Measurements from ENCODE around the gene KRT80.
A peak's percentile ranks its signal among the peaks of the same experiment; 100 is the strongest.

KRT80 gene

DNA sequence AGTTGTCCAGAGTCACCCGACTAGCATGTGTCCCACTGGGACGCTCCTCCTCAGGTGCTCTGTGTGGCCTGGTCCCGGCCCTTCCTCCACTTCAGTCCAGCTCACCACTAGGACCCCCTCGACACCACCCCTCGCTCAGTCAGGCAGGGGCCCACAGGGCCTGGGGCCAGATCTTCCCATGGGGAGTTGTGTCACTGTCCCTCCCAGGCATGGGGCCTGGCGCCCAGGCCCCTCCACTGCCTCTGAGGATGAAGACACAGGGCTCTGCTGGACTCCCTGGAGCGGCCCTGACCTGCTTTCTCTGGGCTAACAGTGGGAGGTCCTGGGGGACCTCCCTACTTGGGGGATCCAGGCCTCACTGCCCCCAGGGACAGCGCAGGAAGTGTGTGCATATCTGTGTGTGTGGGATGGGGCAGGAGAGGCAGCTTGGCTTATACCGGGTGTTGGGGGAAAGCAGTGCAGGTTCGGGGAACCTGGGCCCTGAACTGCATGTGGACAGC, 43.8 kb downstream of the KRT80 start:
- H3K27me3 ChIP-seq (ENCODE audit: insufficient read depth, low read length), result no peaks in the 10 kb centered on the region
- peak overlapping the region; percentile 69 for H4K8ac ChIP-seq (ENCODE audit: low read depth, low read length)
- H2BK120ac ChIP-seq (ENCODE audit: insufficient read depth, low read length, poor library complexity), result peak overlapping the region; percentile 92
- peak overlapping the region; percentile 86 for H2BK12ac ChIP-seq (ENCODE audit: low read length)
- peak overlapping the region; percentile 85 for H2AK5ac ChIP-seq (ENCODE audit: low read length)
- peaks cover 9% of the 10 kb centered on the region for H3K79me2 ChIP-seq (ENCODE audit: control insufficient read depth, insufficient read depth, low read length, poor library complexity)
- H4K91ac ChIP-seq (ENCODE audit: low read depth, low read length), result peak overlapping the region; percentile 97
- H2BK5ac ChIP-seq (ENCODE audit: low read depth, low read length, poor library complexity), result peak overlapping the region; percentile 57
- peak overlapping the region; percentile 65 for H3K18ac ChIP-seq (ENCODE audit: low read length)
- H3K4me1 ChIP-seq (ENCODE audit: control insufficient read depth in 1 of 2, insufficient read depth in 2 of 2, low read length in 2 of 2), result peaks cover 43 to 71% of the 10 kb centered on the region in 2 experiments
- H3K27ac ChIP-seq (ENCODE audit: low read depth, low read length), result peak overlapping the region; percentile 53
- peak overlapping the region; percentile 31 for H3K14ac ChIP-seq (ENCODE audit: low read length)
- WGBS (ENCODE audit: extremely low coverage, insufficient coverage, insufficient read length), result no CpG with 5 or more reads among the region's 10 CpGs
- H3K9me3 ChIP-seq (ENCODE audit: insufficient read depth, low read depth, low read length), result no peaks in the 10 kb centered on the region
- H3K9ac ChIP-seq (ENCODE audit: low read length), result no peak overlapping the region
- no peak overlapping the region for H3K23ac ChIP-seq (ENCODE audit: low read length)
- H2AFZ ChIP-seq (ENCODE audit: insufficient read depth, low read length, poor library complexity), result peak overlapping the region; percentile 9
- H3K4ac ChIP-seq (ENCODE audit: low read depth, low read length), result peak overlapping the region; percentile 53
- no peaks in the 10 kb centered on the region for H3K36me3 ChIP-seq (ENCODE audit: control insufficient read depth in 1 of 2, insufficient read depth in 2 of 2, low read length in 2 of 2)
- peaks cover 65% of the 10 kb centered on the region for H3K79me1 ChIP-seq (ENCODE audit: low read length)
- no peak overlapping the region for H3K4me2 ChIP-seq (ENCODE audit: low read length)
- no peak for DNase-seq
- H3K4me3 ChIP-seq (ENCODE audit: low read depth, low read length), result no peak overlapping the region
- H4K12ac ChIP-seq (ENCODE audit: low read depth, low read length), result peak overlapping the region; percentile 25

DNA sequence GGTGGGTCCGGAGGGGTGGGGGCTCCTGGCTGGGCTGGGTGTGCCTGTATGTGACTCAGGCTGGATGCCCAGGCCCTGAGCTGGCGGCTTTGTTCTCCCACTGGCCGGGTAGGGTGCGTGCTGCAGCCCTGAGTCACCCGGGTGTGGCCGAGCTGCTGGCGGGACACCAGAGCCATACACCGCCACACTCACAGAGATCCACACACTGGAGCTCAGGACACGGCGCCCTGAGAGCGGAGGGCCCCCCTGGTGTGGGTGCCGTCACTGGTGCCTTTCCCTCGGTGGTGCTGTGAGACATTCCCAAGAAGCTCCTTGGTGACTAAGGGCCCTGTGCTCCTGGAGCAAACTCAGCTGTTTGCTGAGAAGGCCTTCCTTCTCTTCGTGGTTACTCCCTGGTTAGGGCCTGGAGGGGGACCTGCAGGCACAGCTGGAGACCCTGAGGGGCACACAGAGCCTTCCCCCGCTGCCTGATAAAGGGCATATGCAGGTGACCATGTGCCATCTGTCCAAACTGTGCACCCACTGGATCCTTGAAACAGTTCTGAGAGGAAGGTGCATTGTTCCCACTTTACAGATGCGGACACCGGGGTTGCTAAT, 44.3 kb downstream of the KRT80 start:
- no peak overlapping the region for H3K4me2 ChIP-seq (ENCODE audit: low read length)
- peak overlapping the region; percentile 22 for H3K18ac ChIP-seq (ENCODE audit: low read length)
- H3K4me3 ChIP-seq (ENCODE audit: low read depth, low read length), result no peak overlapping the region
- H3K4me1 ChIP-seq (ENCODE audit: control insufficient read depth in 1 of 2, insufficient read depth in 2 of 2, low read length in 2 of 2), result peaks cover 43 to 70% of the 10 kb centered on the region in 2 experiments
- H2BK5ac ChIP-seq (ENCODE audit: low read depth, low read length, poor library complexity), result peak overlapping the region; percentile 50
- H3K79me2 ChIP-seq (ENCODE audit: control insufficient read depth, insufficient read depth, low read length, poor library complexity), result peaks cover 9% of the 10 kb centered on the region
- peak overlapping the region; percentile 19 for H2AFZ ChIP-seq (ENCODE audit: insufficient read depth, low read length, poor library complexity)
- peak overlapping the region; percentile 92 for H2BK120ac ChIP-seq (ENCODE audit: insufficient read depth, low read length, poor library complexity)
- H2BK12ac ChIP-seq (ENCODE audit: low read length), result peak overlapping the region; percentile 86
- H3K27me3 ChIP-seq (ENCODE audit: insufficient read depth, low read length), result no peaks in the 10 kb centered on the region
- H3K79me1 ChIP-seq (ENCODE audit: low read length), result peaks cover 62% of the 10 kb centered on the region
- peak overlapping the region; percentile 97 for H4K91ac ChIP-seq (ENCODE audit: low read depth, low read length)
- DNase-seq, result peak; percentile 99
- no peaks in the 10 kb centered on the region for H3K9me3 ChIP-seq (ENCODE audit: insufficient read depth, low read depth, low read length)
- no CpG with 5 or more reads among the region's 17 CpGs for WGBS (ENCODE audit: extremely low coverage, insufficient coverage, insufficient read length)
- peak overlapping the region; percentile 31 for H3K14ac ChIP-seq (ENCODE audit: low read length)
- no peak overlapping the region for H3K23ac ChIP-seq (ENCODE audit: low read length)
- peak overlapping the region; percentile 53 for H3K27ac ChIP-seq (ENCODE audit: low read depth, low read length)
- no peaks in the 10 kb centered on the region for H3K36me3 ChIP-seq (ENCODE audit: control insufficient read depth in 1 of 2, insufficient read depth in 2 of 2, low read length in 2 of 2)
- H3K4ac ChIP-seq (ENCODE audit: low read depth, low read length), result peak overlapping the region; percentile 53
- H4K12ac ChIP-seq (ENCODE audit: low read depth, low read length), result no peak overlapping the region
- H2AK5ac ChIP-seq (ENCODE audit: low read length), result peak overlapping the region; percentile 85
- peak overlapping the region; percentile 69 for H4K8ac ChIP-seq (ENCODE audit: low read depth, low read length)
- no peak overlapping the region for H3K9ac ChIP-seq (ENCODE audit: low read length)

DNA sequence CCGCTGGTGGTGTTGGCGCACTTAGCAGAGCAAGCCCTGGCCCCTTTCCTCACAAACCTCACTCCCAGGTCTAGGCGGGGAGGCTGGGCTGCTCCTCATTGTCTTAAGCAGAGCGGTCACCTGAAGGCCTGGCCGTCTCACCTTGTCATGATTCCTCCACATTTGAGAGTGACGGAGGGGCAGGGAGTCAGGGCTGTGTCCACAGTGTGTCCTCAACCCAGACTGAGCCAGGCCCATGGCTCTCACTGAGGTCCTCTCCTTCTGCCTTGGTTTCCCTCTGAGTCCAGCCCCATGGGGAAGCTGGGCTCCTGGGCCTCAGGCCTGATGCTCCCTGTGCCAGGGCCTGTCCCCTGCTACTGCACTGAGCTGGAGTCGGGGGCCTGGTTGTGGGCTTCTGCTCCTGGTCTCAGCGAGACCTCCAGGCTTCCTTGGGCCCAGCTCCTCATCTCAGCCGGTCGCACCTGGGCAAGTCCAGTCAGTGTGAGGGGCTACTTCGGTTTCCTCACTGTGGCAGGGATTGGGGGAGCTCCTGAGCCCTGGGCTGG, 44.9 kb downstream of the KRT80 start:
- Histone ChIP-seq H3K18ac (ENCODE audit: low read length) (peak overlapping the region; percentile 58), H2BK12ac (ENCODE audit: low read length) (peak overlapping the region; percentile 86), H4K12ac (ENCODE audit: low read depth, low read length) (peak overlapping the region; percentile 0), H2BK5ac (ENCODE audit: low read depth, low read length, poor library complexity) (peak overlapping the region; percentile 82), H3K4me1 (ENCODE audit: control insufficient read depth in 1 of 2, insufficient read depth in 2 of 2, low read length in 2 of 2) (peaks cover 43 to 66% of the 10 kb centered on the region in 2 experiments), H3K9me3 (ENCODE audit: insufficient read depth, low read depth, low read length) (no peaks in the 10 kb centered on the region), H3K36me3 (ENCODE audit: control insufficient read depth in 1 of 2, insufficient read depth in 2 of 2, low read length in 2 of 2) (no peaks in the 10 kb centered on the region), H3K4me2 (ENCODE audit: low read length) (no peak overlapping the region), H3K23ac (ENCODE audit: low read length) (no peak overlapping the region), H2BK120ac (ENCODE audit: insufficient read depth, low read length, poor library complexity) (peak overlapping the region; percentile 92), H3K79me2 (ENCODE audit: control insufficient read depth, insufficient read depth, low read length, poor library complexity) (peaks cover 9% of the 10 kb centered on the region), H3K27ac (ENCODE audit: low read depth, low read length) (peak overlapping the region; percentile 52), H3K14ac (ENCODE audit: low read length) (peak overlapping the region; percentile 87), H3K4ac (ENCODE audit: low read depth, low read length) (peak overlapping the region; percentile 3), H3K79me1 (ENCODE audit: low read length) (peaks cover 58% of the 10 kb centered on the region), H4K8ac (ENCODE audit: low read depth, low read length) (peak overlapping the region; percentile 67), H4K91ac (ENCODE audit: low read depth, low read length) (peak overlapping the region; percentile 97), H2AK5ac (ENCODE audit: low read length) (peak overlapping the region; percentile 84), H3K9ac (ENCODE audit: low read length) (no peak overlapping the region), H3K4me3 (ENCODE audit: low read depth, low read length) (no peak overlapping the region), H2AFZ (ENCODE audit: insufficient read depth, low read length, poor library complexity) (peak overlapping the region; percentile 13), H3K27me3 (ENCODE audit: insufficient read depth, low read length) (no peaks in the 10 kb centered on the region)
- no CpG with 5 or more reads among the region's 11 CpGs for WGBS (ENCODE audit: extremely low coverage, insufficient coverage, insufficient read length)
- DNase-seq, result peak; percentile 31 to 56

DNA sequence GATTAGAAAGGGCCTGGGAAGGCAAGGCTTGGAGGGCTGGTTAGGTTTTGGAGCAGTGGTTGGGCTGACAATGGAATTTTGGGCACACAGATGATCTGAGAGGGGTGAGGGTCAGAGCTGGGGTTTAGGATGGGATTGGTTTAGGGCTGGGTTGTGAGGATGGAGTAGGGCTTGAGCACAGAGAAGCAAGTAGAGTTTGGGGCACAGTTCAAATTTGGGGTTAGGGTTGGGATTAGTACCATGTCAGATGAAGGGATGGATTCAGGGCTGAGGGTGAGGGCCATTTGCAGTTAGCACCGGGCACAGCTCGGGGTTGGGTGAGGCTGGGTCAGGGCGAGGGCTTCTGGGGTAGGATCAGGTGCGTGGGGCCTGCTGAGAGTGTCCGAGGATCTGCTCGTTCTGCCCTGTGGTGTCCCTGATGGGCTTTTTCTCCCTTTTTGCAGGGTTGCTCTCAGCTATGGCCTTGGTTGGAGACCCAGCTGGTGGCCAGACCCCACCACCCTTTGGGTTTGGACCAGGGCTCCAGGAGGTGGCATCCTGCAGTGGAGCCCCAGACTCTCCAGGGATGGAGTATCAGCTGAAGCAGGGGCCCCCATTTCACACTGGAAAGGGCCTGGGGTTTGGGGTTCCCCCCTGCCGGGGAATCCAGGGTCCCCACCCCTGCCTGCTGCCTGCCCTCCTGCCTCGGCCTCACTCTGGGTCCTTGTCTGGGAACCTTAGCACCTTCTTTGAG, 45.6 kb downstream of the KRT80 start:
- H4K12ac ChIP-seq (ENCODE audit: low read depth, low read length), result peak overlapping the region; percentile 26
- no peaks in the 10 kb centered on the region for H3K36me3 ChIP-seq (ENCODE audit: control insufficient read depth in 1 of 2, insufficient read depth in 2 of 2, low read length in 2 of 2)
- H3K4me3 ChIP-seq (ENCODE audit: low read depth, low read length), result no peak overlapping the region
- H3K79me2 ChIP-seq (ENCODE audit: control insufficient read depth, insufficient read depth, low read length, poor library complexity), result peaks cover 9% of the 10 kb centered on the region
- peak overlapping the region; percentile 82 for H2BK5ac ChIP-seq (ENCODE audit: low read depth, low read length, poor library complexity)
- no peak for DNase-seq
- no peaks in the 10 kb centered on the region for H3K9me3 ChIP-seq (ENCODE audit: insufficient read depth, low read depth, low read length)
- peaks cover 56% of the 10 kb centered on the region for H3K79me1 ChIP-seq (ENCODE audit: low read length)
- WGBS (ENCODE audit: extremely low coverage, insufficient coverage, insufficient read length), result no CpG with 5 or more reads among the region's 8 CpGs
- H2AFZ ChIP-seq (ENCODE audit: insufficient read depth, low read length, poor library complexity), result peak overlapping the region; percentile 13
- no peaks in the 10 kb centered on the region for H3K27me3 ChIP-seq (ENCODE audit: insufficient read depth, low read length)
- peak overlapping the region; percentile 86 for H2BK12ac ChIP-seq (ENCODE audit: low read length)
- H3K23ac ChIP-seq (ENCODE audit: low read length), result no peak overlapping the region
- peak overlapping the region; percentile 84 for H2AK5ac ChIP-seq (ENCODE audit: low read length)
- peak overlapping the region; percentile 85 for H3K18ac ChIP-seq (ENCODE audit: low read length)
- H4K91ac ChIP-seq (ENCODE audit: low read depth, low read length), result peak overlapping the region; percentile 97
- H3K4me2 ChIP-seq (ENCODE audit: low read length), result no peak overlapping the region
- H2BK120ac ChIP-seq (ENCODE audit: insufficient read depth, low read length, poor library complexity), result peak overlapping the region; percentile 92
- H3K27ac ChIP-seq (ENCODE audit: low read depth, low read length), result peak overlapping the region; percentile 52
- H3K9ac ChIP-seq (ENCODE audit: low read length), result no peak overlapping the region
- H4K8ac ChIP-seq (ENCODE audit: low read depth, low read length), result peak overlapping the region; percentile 67
- peak overlapping the region; percentile 87 for H3K14ac ChIP-seq (ENCODE audit: low read length)
- peak overlapping the region; percentile 41 for H3K4ac ChIP-seq (ENCODE audit: low read depth, low read length)
- peaks cover 43 to 63% of the 10 kb centered on the region in 2 experiments for H3K4me1 ChIP-seq (ENCODE audit: control insufficient read depth in 1 of 2, insufficient read depth in 2 of 2, low read length in 2 of 2)

Data from trophoblast cell (in vitro differentiated cells and primary cell).